HepG2 (cell line): Measurements from ENCODE around the gene CBX5. TPM values are rescaled to one million over a fixed set of nuclear protein-coding genes. Genes with fewer than 3 reads are reported as not detected.
A peak's percentile ranks its signal among the peaks of the same experiment; 100 is the strongest.

ENCODE experiments used
- ATAC-seq: fragments of 200-7000 bp; cut with Tn5 transposase; 3 replicates; pipeline ENCODE4 v1.9.1; 2020; ENCODE audit warnings: mild to moderate bottlenecking, moderate library complexity
- BruUV-seq: library from RNA; stranded (reverse); fragments of 400-500 nt; replicated peaks from 2 replicates; lab custom pipeline; 2021; lab: Mats Ljungman, UMichigan
- CTCF ChIA-PET: fragments of 300-600 bp; formaldehyde crosslinking; extraction: SDS; loops from one replicate; lab custom pipeline; 2021; ENCODE audit warnings: low total read pairs, inconsistent platforms, low intra/inter-chr PET ratio; lab: Yijun Ruan, JAX
- POLR2A ChIA-PET: fragments of 350-600 bp; sonication (Branson Sonifier 250); formaldehyde crosslinking; loops from one replicate; lab custom pipeline; 2020; ENCODE audit warnings: antibody characterized with exemption, inconsistent platforms; lab: Yijun Ruan, JAX
- DNase-seq: peaks from one replicate; pipeline ENCODE4 v3.0.0-alpha.2; 2015; ENCODE audit warnings: low spot score
- FAIRE-seq: peaks from 3 replicates; lab custom pipeline; 2011; peaks lifted over from hg19 to GRCh38; lab: Jason Lieb, UNC
- H2AFZ ChIP-seq: one replicate; pipeline ENCODE4 v1.6.1; 2011; ENCODE audit warnings: low read length, inconsistent platforms
- H3K27ac ChIP-seq: fragments of 300-600 bp; 3 replicates; pipeline ENCODE4 v1.8.0; 2011; ENCODE audit warnings: mixed run types, mild to moderate bottlenecking, mixed read lengths, low read length, inconsistent platforms; ENCODE audit not compliant: insufficient read depth; ENCODE audit errors: extremely low read length
- H3K27me3 ChIP-seq, 2 experiments: fragments of 200-600 bp in 1 of 2; 2 replicates in 1 of 2; 3 replicates in 1 of 2; pipeline versions ENCODE4 v1.6.0 to v1.8.0; 2011; ENCODE audit warnings: low read length in 2 of 2, mild to moderate bottlenecking in 2 of 2, moderate library complexity in 2 of 2, inconsistent platforms in 1 of 2; ENCODE audit not compliant: insufficient read depth in 2 of 2, control insufficient read depth in 1 of 2
- H3K36me3 ChIP-seq, 2 experiments: fragments of 200-600 bp in 1 of 2; replicated peaks in 1 of 2; 2 replicates in 1 of 2; 3 replicates in 1 of 2; pipeline versions ENCODE4 v1.5.1 to v1.8.0; 2011; ENCODE audit warnings: low read length in 2 of 2, inconsistent platforms in 1 of 2; ENCODE audit not compliant: insufficient read depth in 2 of 2, control insufficient read depth in 1 of 2
- H3K4me1 ChIP-seq: 2 replicates; pipeline ENCODE4 v1.5.1; 2012; ENCODE audit warnings: low read length, inconsistent platforms; ENCODE audit not compliant: insufficient read depth
- H3K4me2 ChIP-seq: 2 replicates; pipeline ENCODE4 v1.6.0; 2011; ENCODE audit warnings: low read depth, low read length, inconsistent platforms
- H3K4me3 ChIP-seq, 3 experiments: fragments of 200-600 bp in 1 of 3; sonication (generic), shearing (Covaris generic) in 1 of 3; replicated peaks in 1 of 3; 2 replicates each; pipeline ENCODE4 v1.5.1; 2011 to 2016; ENCODE audit warnings: low read length in 3 of 3, inconsistent platforms in 2 of 3, low read depth in 2 of 3, mild to moderate bottlenecking in 2 of 3, control low read depth in 1 of 3, mixed read lengths in 1 of 3; ENCODE audit not compliant: insufficient read depth in 1 of 3
- H3K79me2 ChIP-seq: one replicate; pipeline ENCODE4 v1.6.1; 2011; ENCODE audit warnings: low read length, inconsistent platforms; ENCODE audit not compliant: insufficient read depth
- H3K9ac ChIP-seq: 2 replicates; pipeline ENCODE4 v1.6.0; 2011; ENCODE audit warnings: mild to moderate bottlenecking, low read depth, low read length, inconsistent platforms; ENCODE audit not compliant: insufficient read depth
- H3K9me3 ChIP-seq: 2 replicates; pipeline ENCODE4 v1.5.1; 2012; ENCODE audit warnings: mild to moderate bottlenecking, low read length
- H4K20me1 ChIP-seq: 2 replicates; pipeline ENCODE4 v1.6.0; 2011; ENCODE audit warnings: inconsistent platforms, mild to moderate bottlenecking, low read length, moderate library complexity; ENCODE audit not compliant: insufficient read depth
- CREB1 ChIP-seq, 2 experiments: fragments of 450-650 bp in 1 of 2; IDR thresholded peaks; 2 replicates each; pipeline ENCODE4 v1.6.1; 2016 to 2017; ENCODE audit warnings: control low read depth in 1 of 2, mild to moderate bottlenecking in 1 of 2, missing compliant biosample characterization in 1 of 2, missing genetic modification characterization in 1 of 2
- EEA1 ChIP-seq: sonication (generic); formaldehyde crosslinking; IDR thresholded peaks from 2 replicates; pipeline ENCODE4 v1.5.1; 2020; ENCODE audit warnings: mild to moderate bottlenecking, missing genetic modification reagents, borderline replicate concordance
- EHMT2 ChIP-seq: fragments of 200-600 bp; sonication (generic); IDR thresholded peaks from 2 replicates; pipeline ENCODE4 v1.7.0; 2017; ENCODE audit warnings: antibody characterized with exemption, low read depth, low read length, borderline replicate concordance
- GABPB1 ChIP-seq: IDR thresholded peaks from 2 replicates; pipeline ENCODE4 v1.6.1; 2016; ENCODE audit warnings: mild to moderate bottlenecking, missing genetic modification reagents, moderate library complexity, missing compliant biosample characterization
- GFI1 ChIP-seq: sonication (generic); formaldehyde crosslinking; IDR thresholded peaks from 2 replicates; pipeline ENCODE4 v1.5.0; 2020; ENCODE audit warnings: missing genetic modification reagents, mild to moderate bottlenecking, borderline replicate concordance
- GMEB2 ChIP-seq: IDR thresholded peaks from 2 replicates; pipeline ENCODE4 v1.6.1; 2016; ENCODE audit warnings: missing biosample characterization, missing genetic modification reagents, low read depth
- HHEX ChIP-seq: IDR thresholded peaks from 2 replicates; pipeline ENCODE4 v1.6.1; 2016; ENCODE audit warnings: control low read depth
- JDP2 ChIP-seq: sonication (generic); formaldehyde crosslinking; IDR thresholded peaks from 2 replicates; pipeline ENCODE4 v1.8.1; 2022; ENCODE audit warnings: missing genetic modification reagents, borderline replicate concordance
- KAT7 ChIP-seq: IDR thresholded peaks from 2 replicates; pipeline ENCODE4 v1.6.1; 2018; ENCODE audit warnings: borderline replicate concordance, missing compliant biosample characterization
- MAX ChIP-seq: IDR thresholded peaks from 2 replicates; pipeline ENCODE4 v1.6.1; 2012; ENCODE audit warnings: inconsistent platforms
- MYPOP ChIP-seq: sonication (generic); formaldehyde crosslinking; IDR thresholded peaks from 2 replicates; pipeline ENCODE4 v1.8.1; 2023; ENCODE audit warnings: mild to moderate bottlenecking, moderate library complexity, missing genetic modification reagents
- NAIF1 ChIP-seq: sonication (generic); formaldehyde crosslinking; IDR thresholded peaks from 2 replicates; pipeline ENCODE4 v1.5.0; 2020; ENCODE audit warnings: mild to moderate bottlenecking, missing genetic modification reagents, borderline replicate concordance
- PRMT3 ChIP-seq: sonication (generic); formaldehyde crosslinking; IDR thresholded peaks from 2 replicates; pipeline ENCODE4 v1.8.1; 2022; ENCODE audit warnings: low read depth, mild to moderate bottlenecking, moderate library complexity, missing genetic modification reagents, borderline replicate concordance
- ZFYVE20 ChIP-seq: sonication (generic); formaldehyde crosslinking; IDR thresholded peaks from 2 replicates; pipeline ENCODE4 v1.8.0; 2023; ENCODE audit warnings: low read depth, mild to moderate bottlenecking, moderate library complexity, missing genetic modification reagents, borderline replicate concordance
- ZMYM3 ChIP-seq: sonication (generic); formaldehyde crosslinking; IDR thresholded peaks from 2 replicates; pipeline ENCODE4 v1.5.1; 2020; ENCODE audit warnings: mild to moderate bottlenecking, missing genetic modification reagents
- ZNF34 ChIP-seq: sonication (generic); formaldehyde crosslinking; IDR thresholded peaks from 2 replicates; pipeline ENCODE4 v1.4.0; 2020; ENCODE audit warnings: mild to moderate bottlenecking, missing genetic modification reagents, borderline replicate concordance
- ZNF773 ChIP-seq: sonication (generic); formaldehyde crosslinking; IDR thresholded peaks from 2 replicates; pipeline ENCODE4 v1.4.0; 2020; ENCODE audit warnings: missing genetic modification reagents, borderline replicate concordance
- WGBS: methylation state at CpG from one replicate; pipeline ENCODE4 v1.1.6; 2017; ENCODE audit warnings: low lambda C conversion rate; 5-methylcytosine and 5-hydroxymethylcytosine counted together
- in situ Hi-C: cut with HindIII; loops from 2 replicates; pipeline ENCODE4 v1.10.0; 2017; ENCODE audit warnings: low pct_unique_long_range_greater_than_20kb; ENCODE audit not compliant: extremely low pct_ligation_motif_present
- intact Hi-C: fragments of 100-400 bp; cut with micrococcal nuclease; formaldehyde crosslinking; loops from one replicate; pipeline ENCODE4 v1.10.0; 2022; ENCODE audit not compliant: unreplicated experiment
- polyA plus RNA-seq, 8 experiments: library from polyadenylated mRNA; depleted of rRNA in 3 of 8; stranded (reverse) in 7 of 8; unstranded in 1 of 8; fragments of >200 nt; fragmentation: Illumina TruSeq in 4 of 8; extraction: Trizol in 4 of 8; gene quantifications; 2 replicates each; pipeline versions ENCODE4 v1.2.1 to v1.2.3, GENCODE V29; 2011 to 2016; ENCODE audit warnings: low read depth in 4 of 8, missing spikeins in 1 of 8, mixed read lengths in 1 of 8; ENCODE audit not compliant: insufficient read depth in 1 of 8
- total RNA-seq, 5 experiments: library from RNA; depleted of rRNA; stranded (reverse); fragments of >200 nt; fragmentation: Illumina TruSeq; extraction: Trizol; gene quantifications; 2 replicates each; pipeline ENCODE4 v1.2.3, GENCODE V29; 2016; ENCODE audit warnings: low read depth in 1 of 5
- TF ChIP-seq, protein P1 (sequence below): sonication (generic); formaldehyde crosslinking; IDR thresholded peaks from 2 replicates; pipeline ENCODE4 v1.9.0; 2021; ENCODE audit warnings: missing genetic modification reagents, borderline replicate concordance

Gene CBX5
- total and polyA plus RNA-seq, 2 of the 13 experiments (the other 11 are each of a cell fraction or from before 2014, with no cell fraction given) = 16.0 to 22.2 TPM

GRCh38 chr12:54215989-54216796 lies 63.7 kb downstream of the CBX5 start:
- ATAC-seq = no peak
- Histone ChIP-seq H4K20me1 (no peaks in the 10 kb centered on the region), H3K36me3 (no peaks in the 10 kb centered on the region), H3K27me3 (peaks cover 0 to 28% of the 10 kb centered on the region in 2 experiments; a peak in 4 of 5 replicates), H3K4me1 (peaks cover 35% of the 10 kb centered on the region), H3K4me2 (peak overlapping the region; percentile 61), H2AFZ (no peak overlapping the region), H3K27ac (no peak overlapping the region), H3K9ac (no peak overlapping the region), H3K79me2 (no peaks in the 10 kb centered on the region), H3K4me3 (0 out of 6 replicates have a peak overlapping the region, but pooled peaks of 1 of the 3 experiments have one; percentile 40), H3K9me3 (no peaks in the 10 kb centered on the region)
- DNase-seq = no peak
- CTCF ChIA-PET = interaction anchor here (0.7 to 2.4 kb wide), 6 partner anchors 9 to 210 kb away, joined by 3 to 18 read pairs (median 6); partner anchors contain the start of gene HOXC5
- WGBS = 21% methylated on average over 19 of the region's 31 CpGs
- BruUV-seq = no TSS peak
- no peak for FAIRE-seq
- in situ Hi-C loops = loop anchor here (5.0 to 10.0 kb wide), 2 partner anchors 146 to 461 kb away; partner anchors contain the start of genes CISTR and GPR84
- POLR2A ChIA-PET = no interaction called here
- intact Hi-C loops = no loop called here
- TF ChIP-seq GFI1 (CRISPR knock-in tag) (no peak), CREB1 (IDR thresholded peaks at IDR 0.05) (peak; percentile 67), CREB1 (CRISPR knock-in tag; IDR thresholded peaks at IDR 0.05) (no peak), ZNF34 (CRISPR knock-in tag) (no peak), EHMT2 (no peak), ZNF773 (no peak), KAT7 (CRISPR knock-in tag) (no peak), NAIF1 (no peak), ZFYVE20 (CRISPR knock-in tag) (no peak), MAX (peak; percentile 28; the same call in 1 of the 2 replicates), GMEB2 (CRISPR knock-in tag) (no peak), MYPOP (no peak), GABPB1 (CRISPR knock-in tag) (no peak), JDP2 (CRISPR knock-in tag) (no peak), EEA1 (CRISPR knock-in tag) (no peak), HHEX (no peak), PRMT3 (CRISPR knock-in tag) (no peak), ZMYM3 (CRISPR knock-in tag) (peak; percentile 88)
- TF ChIP-seq, protein P1, sequence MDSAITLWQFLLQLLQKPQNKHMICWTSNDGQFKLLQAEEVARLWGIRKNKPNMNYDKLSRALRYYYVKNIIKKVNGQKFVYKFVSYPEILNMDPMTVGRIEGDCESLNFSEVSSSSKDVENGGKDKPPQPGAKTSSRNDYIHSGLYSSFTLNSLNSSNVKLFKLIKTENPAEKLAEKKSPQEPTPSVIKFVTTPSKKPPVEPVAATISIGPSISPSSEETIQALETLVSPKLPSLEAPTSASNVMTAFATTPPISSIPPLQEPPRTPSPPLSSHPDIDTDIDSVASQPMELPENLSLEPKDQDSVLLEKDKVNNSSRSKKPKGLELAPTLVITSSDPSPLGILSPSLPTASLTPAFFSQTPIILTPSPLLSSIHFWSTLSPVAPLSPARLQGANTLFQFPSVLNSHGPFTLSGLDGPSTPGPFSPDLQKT = no peak
